Mesothelial cell of epicardium (in vitro differentiated cells): ENCODE measurements around the gene SLC36A1. TPM values are rescaled to one million over a fixed set of nuclear protein-coding genes. Genes with fewer than 3 reads are reported as not detected.
A peak's percentile ranks its signal among the peaks of the same experiment; 100 is the strongest.

Source experiments
- DNase-seq, 2 experiments: peaks; one replicate each; pipeline ENCODE4 v3.0.0; 2021; ENCODE audit warnings: low spot score in 2 of 2; ENCODE audit not compliant: unreplicated experiment in 2 of 2
- H3K27ac Mint-ChIP-seq: 2 replicates; pipeline ENCODE4 v1.8.0; 2021; ENCODE audit warnings: mixed read lengths
- H3K27me3 Mint-ChIP-seq: 2 replicates; pipeline ENCODE4 v1.8.0; 2021; ENCODE audit warnings: low read depth, mixed read lengths
- H3K36me3 Mint-ChIP-seq: 2 replicates; pipeline ENCODE4 v1.8.0; 2021; ENCODE audit warnings: mixed read lengths
- H3K4me1 Mint-ChIP-seq: 2 replicates; pipeline ENCODE4 v1.8.0; 2021; ENCODE audit warnings: mixed read lengths
- H3K4me3 Mint-ChIP-seq: 2 replicates; pipeline ENCODE4 v1.8.0; 2021; ENCODE audit warnings: mild to moderate bottlenecking, moderate library complexity, mixed read lengths
- H3K9me3 Mint-ChIP-seq: 2 replicates; pipeline ENCODE4 v1.8.0; 2021; ENCODE audit warnings: mixed read lengths
- CTCF ChIP-seq: fragments of 200-600 bp; sonication (generic); IDR thresholded peaks from one replicate; pipeline ENCODE4 v1.5.0; 2021; ENCODE audit warnings: antibody characterized with exemption; ENCODE audit not compliant: unreplicated experiment
- total RNA-seq: library from RNA; stranded (reverse); gene quantifications from 3 replicates; pipeline ENCODE4 v1.2.1, GENCODE V29; 2021

Gene SLC36A1
- total RNA-seq, 1 donor from 2014 or later = 14.7 TPM

GRCh38 chr5:151477101-151477500, 29.7 kb downstream of the SLC36A1 start:
- Mint-ChIP-seq H3K4me3 (no peak overlapping the region), H3K4me1 (peaks cover 14% of the 10 kb centered on the region), H3K36me3 (peaks cover 16% of the 10 kb centered on the region), H3K9me3 (no peaks in the 10 kb centered on the region), H3K27ac (no peak overlapping the region), H3K27me3 (no peaks in the 10 kb centered on the region)
- DNase-seq = no peak
- no peak for TF ChIP-seq CTCF

- peak overlapping the region; percentile 6 for H3K27ac Mint-ChIP-seq
- H3K4me1 Mint-ChIP-seq = peaks cover 14% of the 10 kb centered on the region
- H3K4me3 Mint-ChIP-seq = no peak overlapping the region
- H3K36me3 Mint-ChIP-seq = peaks cover 15% of the 10 kb centered on the region
- DNase-seq = no peak
- H3K9me3 Mint-ChIP-seq = no peaks in the 10 kb centered on the region
- no peak for TF ChIP-seq CTCF
- H3K27me3 Mint-ChIP-seq = no peaks in the 10 kb centered on the region
These were observed 33.2 kb downstream of the SLC36A1 start for GRCh38 chr5:151480384-151481293.

GRCh38 chr5:151483176-151483575, 35.8 kb downstream of the SLC36A1 start:
- Mint-ChIP-seq H3K4me1 (peaks cover 14% of the 10 kb centered on the region), H3K4me3 (no peak overlapping the region), H3K27me3 (no peaks in the 10 kb centered on the region), H3K9me3 (no peaks in the 10 kb centered on the region), H3K27ac (no peak overlapping the region), H3K36me3 (peaks cover 18% of the 10 kb centered on the region)
- no peak for DNase-seq
- TF ChIP-seq CTCF = no peak

- no peaks in the 10 kb centered on the region for H3K9me3 Mint-ChIP-seq
- H3K4me1 Mint-ChIP-seq = peaks cover 14% of the 10 kb centered on the region
- no peaks in the 10 kb centered on the region for H3K27me3 Mint-ChIP-seq
- no peak overlapping the region for H3K27ac Mint-ChIP-seq
- no peak for TF ChIP-seq CTCF
- H3K36me3 Mint-ChIP-seq = peaks cover 17% of the 10 kb centered on the region
- DNase-seq = no peak
- no peak overlapping the region for H3K4me3 Mint-ChIP-seq
These were observed 36.2 kb downstream of the SLC36A1 start for GRCh38 chr5:151483647-151484046.

GRCh38 chr5:151487544-151487943, 40.1 kb downstream of the SLC36A1 start:
- no peaks in the 10 kb centered on the region for H3K27me3 Mint-ChIP-seq
- no peak for TF ChIP-seq CTCF
- peaks cover 11% of the 10 kb centered on the region for H3K36me3 Mint-ChIP-seq
- H3K9me3 Mint-ChIP-seq = no peaks in the 10 kb centered on the region
- no peaks in the 10 kb centered on the region for H3K4me1 Mint-ChIP-seq
- no peak for DNase-seq
- no peak overlapping the region for H3K4me3 Mint-ChIP-seq
- H3K27ac Mint-ChIP-seq = no peak overlapping the region
